ENCODE data around the gene FOXD4. TPM values are rescaled to one million over a fixed set of nuclear protein-coding genes. Genes with fewer than 3 reads are reported as not detected.
A peak's percentile ranks its signal among the peaks of the same experiment; 100 is the strongest.
"Not testable (repeated sequence)": the region's sequence is repeated elsewhere in the genome, so short reads cannot be mapped to it uniquely, and the experiment has no call there.

Gene FOXD4
- total RNA-seq, result under 1 TPM in 1 of 2 experiments, not detected in 1; 0.16 TPM

- H3K27me3 Mint-ChIP-seq, result peaks cover 41% of the 10 kb centered on the region
Observed at GRCh38 chr9:117995-118467, at the start of gene FOXD4. FOXD4 (minus strand) TSS chr9:118417; CDS start chr9:118119, 298 bp downstream.

GRCh38 chr9:159871-160270 is 41.7 kb upstream of the FOXD4 start:
- not testable (repeated sequence) for H3K4me3 Mint-ChIP-seq, H3K9me3 Mint-ChIP-seq, DNase-seq, H3K27ac Mint-ChIP-seq, H3K4me1 Mint-ChIP-seq, H3K27me3 Mint-ChIP-seq, H3K36me3 Mint-ChIP-seq

More at GRCh38 chr9:117995-118467, at the start of gene FOXD4:
- H3K4me3 Mint-ChIP-seq, result peak within 1 kb of the TSS; percentile 51
- not testable (repeated sequence) for H3K36me3 Mint-ChIP-seq, H3K9me3 Mint-ChIP-seq, H3K27ac Mint-ChIP-seq, DNase-seq
- peaks cover 14% of the 10 kb centered on the region for H3K4me1 Mint-ChIP-seq

GRCh38 chr9:151173-151572 is 33.0 kb upstream of the FOXD4 start:
- not testable (repeated sequence) for H3K4me3 Mint-ChIP-seq, H3K27me3 Mint-ChIP-seq, H3K4me1 Mint-ChIP-seq, DNase-seq, H3K27ac Mint-ChIP-seq, H3K9me3 Mint-ChIP-seq, H3K36me3 Mint-ChIP-seq

- not testable (repeated sequence) for H3K27me3 Mint-ChIP-seq, H3K36me3 Mint-ChIP-seq, DNase-seq, H3K4me1 Mint-ChIP-seq, H3K9me3 Mint-ChIP-seq, H3K27ac Mint-ChIP-seq, H3K4me3 Mint-ChIP-seq
Observed at GRCh38 chr9:139880-140279, 21.7 kb upstream of the FOXD4 start.

GRCh38 chr9:117144-117994 is 848 bp downstream of the FOXD4 start:
- Mint-ChIP-seq H3K4me1 (peaks cover 17% of the 10 kb centered on the region), H3K27me3 (peaks cover 47% of the 10 kb centered on the region), H3K4me3 (peak overlapping the region; percentile 51)
- not testable (repeated sequence) for H3K9me3 Mint-ChIP-seq, H3K36me3 Mint-ChIP-seq, H3K27ac Mint-ChIP-seq
- peak; percentile 28 for DNase-seq

- Mint-ChIP-seq H3K4me1 (peaks cover 17% of the 10 kb centered on the region), H3K27me3 (peaks cover 53% of the 10 kb centered on the region), H3K4me3 (peak overlapping the region; percentile 7)
- DNase-seq, result peak; percentile 2
- H3K9me3 Mint-ChIP-seq, H3K27ac Mint-ChIP-seq, H3K36me3 Mint-ChIP-seq: not testable (repeated sequence)
Observed at GRCh38 chr9:116239-117077, 1.8 kb downstream of the FOXD4 start.

- not testable (repeated sequence) for H3K4me3 Mint-ChIP-seq, H3K27ac Mint-ChIP-seq, H3K9me3 Mint-ChIP-seq, DNase-seq, H3K36me3 Mint-ChIP-seq
- H3K4me1 Mint-ChIP-seq, result peaks cover 17% of the 10 kb centered on the region
- H3K27me3 Mint-ChIP-seq, result peaks cover 53% of the 10 kb centered on the region
Observed at GRCh38 chr9:115118-115451, 3.1 kb downstream of the FOXD4 start.

- H3K27ac Mint-ChIP-seq, H3K9me3 Mint-ChIP-seq, H3K36me3 Mint-ChIP-seq: not testable (repeated sequence)
- Mint-ChIP-seq H3K4me1 (peaks cover 17% of the 10 kb centered on the region), H3K4me3 (peak overlapping the region; percentile 73), H3K27me3 (peaks cover 58% of the 10 kb centered on the region)
- DNase-seq, result peak; percentile 1
Observed at GRCh38 chr9:114267-115117, 3.7 kb downstream of the FOXD4 start.

- H3K9me3 Mint-ChIP-seq, H3K27ac Mint-ChIP-seq, H3K36me3 Mint-ChIP-seq: not testable (repeated sequence)
- peaks cover 20% of the 10 kb centered on the region for H3K4me1 Mint-ChIP-seq
- H3K4me3 Mint-ChIP-seq, result peak overlapping the region; percentile 73
- H3K27me3 Mint-ChIP-seq, result peaks cover 63% of the 10 kb centered on the region
- DNase-seq, result peak; percentile 43
Observed at GRCh38 chr9:113468-114266, 4.5 kb downstream of the FOXD4 start.

GRCh38 chr9:112589-113467 is 5.4 kb downstream of the FOXD4 start:
- not testable (repeated sequence) for H3K9me3 Mint-ChIP-seq, H3K27ac Mint-ChIP-seq, H3K36me3 Mint-ChIP-seq, DNase-seq, H3K4me3 Mint-ChIP-seq
- peaks cover 17% of the 10 kb centered on the region for H3K4me1 Mint-ChIP-seq
- H3K27me3 Mint-ChIP-seq, result peaks cover 57% of the 10 kb centered on the region

GRCh38 chr9:110672-111071 is 7.5 kb downstream of the FOXD4 start:
- not testable (repeated sequence) for DNase-seq, H3K4me3 Mint-ChIP-seq, H3K9me3 Mint-ChIP-seq, H3K36me3 Mint-ChIP-seq, H3K27ac Mint-ChIP-seq
- Mint-ChIP-seq H3K27me3 (peaks cover 51% of the 10 kb centered on the region), H3K4me1 (peaks cover 11% of the 10 kb centered on the region)

GRCh38 chr9:109540-109939 is 8.7 kb downstream of the FOXD4 start:
- DNase-seq, H3K4me1 Mint-ChIP-seq, H3K4me3 Mint-ChIP-seq, H3K9me3 Mint-ChIP-seq, H3K36me3 Mint-ChIP-seq, H3K27ac Mint-ChIP-seq: not testable (repeated sequence)
- peaks cover 43% of the 10 kb centered on the region for H3K27me3 Mint-ChIP-seq

- H3K27me3 Mint-ChIP-seq, result peaks cover 39% of the 10 kb centered on the region
- not testable (repeated sequence) for DNase-seq
Observed at GRCh38 chr9:108742-109495, 9.3 kb downstream of the FOXD4 start.

More at GRCh38 chr9:108742-109495, 9.3 kb downstream of the FOXD4 start:
- H3K4me1 Mint-ChIP-seq, H3K27ac Mint-ChIP-seq, H3K36me3 Mint-ChIP-seq, H3K9me3 Mint-ChIP-seq, H3K4me3 Mint-ChIP-seq: not testable (repeated sequence)

All from activated naive CD8-positive, alpha-beta T cell treated with anti-CD3 and anti-CD28 coated beads for 36 hours (primary cell).